HG03571 (cell line): ENCODE measurements around the gene FIGN.

Experiments
- ATAC-seq: cut with Tn5 transposase; IDR thresholded peaks from one replicate; pipeline ENCODE4 v1.9.1; 2021; ENCODE audit not compliant: unreplicated experiment

The FIGN gene

DNA sequence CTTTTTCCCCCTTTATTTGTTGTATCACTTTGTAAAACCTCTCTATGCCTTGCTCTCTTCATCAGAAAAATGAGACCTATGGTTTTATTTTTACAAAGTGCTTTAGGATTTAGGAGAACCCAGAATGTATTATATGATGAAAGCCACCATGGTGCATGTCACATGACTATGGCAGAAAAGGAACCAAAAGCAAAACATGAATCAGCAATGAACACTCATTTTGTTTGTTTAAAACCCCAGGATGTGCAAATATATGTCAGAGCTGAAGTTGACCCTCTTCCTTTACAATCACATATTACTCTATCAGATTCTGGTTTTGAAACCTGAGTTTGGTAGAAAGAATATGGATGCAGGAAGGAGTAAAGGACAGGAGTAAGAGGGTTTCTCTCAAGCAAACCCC lies 70.0 kb downstream of the FIGN start:
- no peak for ATAC-seq

DNA sequence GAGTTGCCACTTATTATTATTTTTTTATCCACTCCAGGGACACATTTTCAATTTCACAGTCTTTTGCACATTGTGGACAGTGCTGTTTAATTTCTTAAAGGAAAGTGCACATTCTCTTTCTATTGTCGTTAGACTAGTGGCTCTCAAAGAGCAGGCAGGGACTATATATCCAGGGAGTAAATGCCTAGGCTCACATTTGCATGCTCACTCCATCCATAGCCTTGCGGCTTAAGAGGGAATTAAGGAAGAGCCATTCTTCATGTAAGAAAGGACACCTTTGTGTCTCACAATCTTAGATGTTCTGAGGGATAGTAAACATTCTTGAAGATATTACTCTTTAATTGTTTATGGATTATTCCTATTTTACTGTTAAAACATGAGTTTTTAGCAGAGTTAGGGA lies 70.8 kb downstream of the FIGN start:
- no peak for ATAC-seq

DNA sequence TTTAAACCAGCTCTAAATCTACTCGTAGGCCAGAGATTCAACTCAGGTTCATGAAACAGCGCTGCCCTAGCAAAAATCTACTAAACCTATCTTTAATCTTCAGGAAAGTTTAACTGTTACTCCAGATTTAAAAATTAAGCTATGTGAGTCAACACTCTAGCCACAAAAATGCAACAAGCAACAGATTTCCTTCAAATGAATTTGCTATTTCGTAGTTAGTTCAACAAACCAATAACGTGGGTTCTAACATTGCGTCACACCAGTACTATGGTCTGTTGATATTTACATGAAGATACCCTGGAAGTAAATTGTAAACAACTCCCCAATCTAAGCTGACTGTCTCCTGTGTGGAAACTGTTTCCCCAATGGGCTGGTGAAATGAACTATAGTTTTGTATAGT lies 71.2 kb downstream of the FIGN start:
- no peak for ATAC-seq

DNA sequence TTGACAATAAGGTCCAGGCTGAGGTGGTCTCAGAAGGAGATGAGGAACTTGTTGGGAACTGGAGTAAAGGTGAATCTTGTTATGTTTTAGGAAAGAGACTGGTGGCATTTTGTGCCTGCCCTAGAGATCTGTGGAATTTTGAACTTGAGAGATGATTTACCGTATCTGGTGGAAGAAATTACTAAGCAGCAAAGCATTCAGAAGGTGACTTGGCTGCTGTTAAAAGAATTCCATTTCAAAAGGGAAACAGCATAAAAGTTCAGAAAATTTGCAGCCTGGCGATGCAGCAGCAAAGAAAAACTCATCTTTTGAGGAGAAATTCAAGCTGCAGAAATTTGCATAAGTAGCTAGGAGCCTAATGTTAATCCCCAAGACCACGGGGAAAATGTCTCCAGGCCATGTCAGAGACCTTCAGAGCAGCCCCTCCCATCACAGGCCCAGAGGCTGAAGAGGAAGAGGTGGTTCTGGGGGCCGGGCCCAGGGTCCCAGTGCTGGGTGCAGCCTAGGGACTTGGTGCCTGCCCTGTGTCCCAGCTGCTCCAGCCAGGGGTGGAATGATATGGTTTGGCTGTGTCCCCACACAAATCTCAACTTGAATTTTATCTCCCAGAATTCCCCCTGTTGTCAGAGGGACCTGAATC lies 73.5 kb downstream of the FIGN start:
- ATAC-seq: no peak

DNA sequence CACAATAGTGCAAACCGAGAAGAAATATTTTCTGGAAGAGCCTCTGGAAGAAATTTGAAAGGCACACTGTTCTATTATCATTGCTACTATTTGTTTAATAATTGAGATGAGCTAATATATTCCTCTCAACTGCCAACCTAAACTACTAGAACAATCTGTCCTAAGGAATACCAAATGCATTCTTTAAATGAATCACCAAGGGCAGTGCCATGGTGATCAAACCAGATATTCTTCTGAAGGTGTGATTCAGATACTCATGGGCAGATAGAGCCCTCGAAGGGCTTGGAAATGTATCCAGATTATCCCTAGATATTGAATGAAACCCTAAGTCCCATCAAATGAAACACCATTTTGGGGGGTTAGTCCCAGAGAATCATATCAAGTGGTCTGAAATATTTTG lies 76.6 kb downstream of the FIGN start:
- ATAC-seq: no peak

DNA sequence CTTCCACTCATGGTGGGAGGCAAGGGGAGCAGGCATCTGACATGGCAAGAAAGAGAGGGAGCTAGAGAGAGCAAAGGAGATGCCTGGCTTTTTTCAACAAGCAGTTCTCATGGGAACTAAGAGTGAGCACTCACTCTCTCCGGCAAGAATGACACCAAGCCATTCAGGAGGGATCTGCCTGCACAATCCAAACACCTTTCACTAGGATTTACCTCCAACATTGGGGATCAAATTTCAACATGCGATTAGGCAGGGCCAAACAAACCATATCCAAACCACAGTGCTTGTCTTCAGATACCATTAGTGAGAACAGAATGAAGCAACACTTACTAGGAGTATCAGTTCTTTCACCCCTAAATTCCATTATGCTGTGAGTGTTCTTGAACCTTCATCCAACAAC lies 77.3 kb downstream of the FIGN start:
- ATAC-seq: no peak

DNA sequence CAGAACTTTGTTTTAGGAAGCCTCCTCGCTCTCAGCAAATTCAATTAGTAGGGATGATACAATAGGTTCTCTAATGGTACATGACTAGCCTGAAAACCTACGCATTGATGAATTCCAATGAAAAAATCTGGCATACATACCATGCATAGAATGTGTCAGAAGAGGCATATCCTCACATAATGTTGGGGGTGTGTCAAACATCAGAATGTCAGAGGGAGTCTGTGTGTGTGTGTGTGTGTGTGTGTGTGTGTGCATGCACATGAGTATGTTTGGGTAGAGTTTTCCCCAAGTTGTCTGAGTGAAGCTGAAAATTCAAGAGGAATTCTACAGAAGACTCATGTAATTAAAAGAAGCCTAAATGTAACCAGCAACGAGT lies 78.5 kb downstream of the FIGN start:
- ATAC-seq: no peak

DNA sequence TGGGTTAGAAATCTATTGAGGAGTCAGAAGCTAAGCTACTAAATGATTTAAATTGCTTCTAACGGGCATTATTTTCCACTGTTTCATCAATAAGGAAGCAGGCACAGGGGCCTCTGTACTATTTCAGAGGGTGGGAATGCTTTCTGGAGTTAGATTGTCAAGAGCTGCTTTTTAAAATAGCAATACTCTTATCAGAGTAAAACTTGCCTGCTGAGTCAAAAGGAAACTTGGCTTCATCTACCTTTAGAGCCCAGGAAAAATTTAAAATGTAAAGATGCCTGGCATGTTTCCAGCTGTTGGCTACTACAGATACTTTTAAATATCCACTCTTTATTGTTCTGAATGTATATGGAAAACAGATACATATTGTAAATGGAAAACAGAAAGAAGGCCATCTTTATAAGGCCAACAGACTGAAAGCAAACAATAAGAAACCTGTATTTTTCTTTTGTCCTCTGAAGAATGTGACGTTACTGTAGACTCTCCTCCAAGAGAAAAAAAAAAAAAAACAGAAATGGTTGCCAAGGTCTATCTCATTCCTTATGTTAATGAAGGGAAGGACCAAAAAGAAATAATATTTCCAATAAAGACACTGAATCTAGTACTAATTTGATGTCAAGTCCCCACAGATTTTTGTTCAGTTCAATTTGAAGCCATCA lies 79.1 kb downstream of the FIGN start:
- ATAC-seq: no peak

DNA sequence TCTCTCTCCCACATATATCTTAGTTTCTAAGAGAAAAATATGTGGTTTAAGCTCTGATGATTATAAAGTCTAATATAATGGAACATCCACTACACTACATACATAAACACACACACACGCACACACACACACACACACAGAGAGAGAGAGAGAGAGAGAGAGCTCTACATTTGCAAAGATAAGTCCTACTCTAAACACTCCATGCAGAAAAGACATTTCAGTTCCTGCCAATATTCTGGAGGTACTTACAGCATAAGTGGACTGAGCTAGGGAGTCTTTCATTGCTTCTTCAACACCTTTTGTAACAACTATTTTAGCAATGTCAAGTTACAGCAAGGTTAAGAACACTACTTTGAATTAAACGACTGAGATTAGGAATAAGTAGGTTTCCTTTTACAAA lies 80.1 kb downstream of the FIGN start:
- no peak for ATAC-seq

DNA sequence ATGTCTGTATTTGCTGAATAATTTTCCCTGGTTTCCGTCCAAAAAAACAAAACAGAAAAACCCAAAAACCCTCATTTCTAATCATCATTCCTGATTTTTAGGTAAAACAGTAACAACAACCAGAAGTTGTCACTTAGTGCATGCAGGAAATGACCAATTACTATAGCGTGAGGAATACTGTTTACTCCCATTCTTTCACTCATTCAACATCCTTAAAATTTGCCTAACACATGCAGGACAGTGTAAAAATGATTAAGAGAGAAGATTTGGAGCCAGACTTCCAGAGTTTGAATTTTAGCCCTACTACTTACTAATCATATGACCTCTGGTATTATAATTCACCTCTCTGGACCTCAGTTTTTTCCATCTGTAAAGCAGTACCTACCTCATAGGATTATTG lies 83.1 kb downstream of the FIGN start:
- ATAC-seq: no peak

DNA sequence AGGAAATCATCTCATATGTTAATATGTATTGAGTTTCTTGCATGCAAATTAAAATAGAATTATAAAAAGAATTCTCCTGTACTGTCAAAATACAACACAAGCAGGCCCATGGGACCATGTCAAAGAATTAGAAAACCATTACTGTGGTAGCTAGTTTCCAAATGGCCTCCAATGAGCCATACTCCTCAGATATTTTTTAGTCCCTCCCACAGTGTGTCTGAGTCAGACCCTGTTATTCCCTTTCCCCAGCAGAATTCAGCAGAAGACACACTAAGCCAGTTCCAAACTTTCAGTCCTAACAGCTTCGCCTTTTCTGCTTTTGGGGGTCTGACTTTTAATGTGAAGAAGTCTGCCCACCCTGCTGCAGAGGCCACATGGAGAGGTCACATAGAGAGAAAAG lies 86.7 kb downstream of the FIGN start:
- no peak for ATAC-seq

DNA sequence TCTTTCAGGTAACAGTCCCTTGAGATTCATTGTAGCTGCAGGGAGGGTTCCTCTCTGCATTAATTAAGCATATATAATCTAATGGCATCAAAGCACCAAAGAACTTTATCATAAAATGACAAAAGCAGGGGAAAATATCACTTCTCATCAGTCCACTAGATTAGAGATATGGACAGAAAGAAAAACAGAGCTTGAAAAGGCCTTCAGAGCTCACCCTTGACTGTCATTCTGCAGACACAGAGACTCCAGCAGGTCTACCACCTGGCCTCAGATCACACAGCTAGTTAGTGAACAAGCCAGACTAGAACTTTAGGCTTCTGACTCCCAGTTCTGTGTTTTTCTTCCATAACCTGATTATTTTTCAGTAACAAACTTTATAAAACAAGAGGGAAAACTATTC lies 88.5 kb downstream of the FIGN start:
- no peak for ATAC-seq

DNA sequence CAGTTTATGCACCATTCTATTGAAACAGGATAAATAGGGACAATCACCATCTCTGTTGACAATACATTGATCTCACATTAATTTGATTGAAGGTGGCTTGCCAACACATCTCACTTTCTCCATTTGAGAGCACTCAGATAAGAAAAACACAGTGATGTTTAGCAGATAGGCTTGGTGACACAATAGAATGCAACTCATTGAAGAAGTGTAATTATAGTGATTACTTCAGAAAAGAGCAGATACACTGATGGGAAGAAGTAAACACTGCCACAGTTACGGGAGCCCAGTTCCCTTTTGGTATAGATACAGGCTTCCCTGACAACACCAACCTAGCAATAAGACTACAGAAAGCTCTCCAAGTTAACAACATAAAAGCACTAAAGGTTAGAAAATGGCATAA lies 89.1 kb downstream of the FIGN start:
- no peak for ATAC-seq

DNA sequence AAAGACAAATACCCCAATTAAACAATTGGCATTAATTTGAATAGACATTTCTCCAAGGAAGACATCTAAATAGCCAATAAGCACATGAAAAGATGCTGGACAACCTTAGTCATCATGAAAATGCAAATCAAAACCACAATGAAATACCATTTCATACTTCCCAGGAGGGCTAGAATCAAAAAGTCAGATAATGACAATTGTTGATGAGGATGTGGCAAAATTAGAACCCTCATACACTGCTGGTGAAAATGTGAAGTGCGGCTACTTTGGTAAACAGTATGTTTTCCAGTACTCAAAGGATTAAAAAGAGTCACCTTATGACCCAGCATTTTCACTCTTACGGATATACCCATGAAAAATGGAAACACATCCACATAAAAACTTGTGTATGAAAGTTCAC lies 91.6 kb downstream of the FIGN start:
- ATAC-seq: no peak

DNA sequence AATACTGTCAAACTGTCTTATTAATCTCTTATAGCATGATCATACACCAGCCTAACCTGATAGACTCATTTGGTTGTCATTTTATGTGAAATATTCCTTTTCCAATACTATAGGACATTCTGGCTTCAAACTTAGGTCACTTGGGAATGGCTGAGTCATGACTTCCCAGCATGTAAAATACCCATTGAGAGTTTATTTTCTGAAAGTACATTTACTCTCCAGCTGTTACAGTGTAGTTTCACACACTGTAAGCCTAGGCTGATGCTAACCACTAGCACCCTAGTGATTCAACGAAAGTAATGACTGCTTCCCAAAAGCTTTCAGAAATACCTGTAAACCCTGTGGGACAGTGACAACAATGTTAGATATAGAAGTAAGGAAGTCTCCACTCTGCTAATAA lies 93.8 kb downstream of the FIGN start:
- ATAC-seq: no peak

DNA sequence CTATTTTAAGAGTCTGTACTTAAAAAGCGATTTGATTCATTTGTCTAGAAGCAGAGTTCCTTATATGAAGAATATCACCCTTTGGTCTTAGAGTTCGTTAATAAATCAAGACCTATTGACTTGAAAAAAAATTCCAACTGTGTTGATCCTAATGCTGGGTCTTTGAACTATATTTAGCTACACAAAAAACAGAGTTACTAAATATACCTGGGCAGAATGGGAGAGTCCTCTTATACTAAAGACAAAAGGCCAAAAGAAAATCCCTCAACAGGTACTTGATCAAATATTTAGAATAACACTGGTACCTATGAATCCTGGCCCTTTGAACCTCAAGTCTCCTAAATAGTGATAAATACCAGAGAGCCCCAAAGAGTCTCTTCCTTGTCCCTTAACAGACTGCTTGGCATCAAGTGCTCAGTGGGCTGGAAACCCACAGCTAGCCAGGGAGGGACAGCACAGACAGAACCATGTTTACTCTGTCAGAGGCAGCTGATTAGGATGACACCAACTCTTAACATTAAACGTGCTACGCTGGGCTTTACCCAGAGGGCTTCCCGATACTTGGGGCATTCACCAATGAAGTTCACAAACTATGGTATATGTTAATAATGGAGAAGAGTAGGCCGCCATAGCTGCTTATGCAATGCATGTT lies 95.1 kb downstream of the FIGN start:
- ATAC-seq: no peak

DNA sequence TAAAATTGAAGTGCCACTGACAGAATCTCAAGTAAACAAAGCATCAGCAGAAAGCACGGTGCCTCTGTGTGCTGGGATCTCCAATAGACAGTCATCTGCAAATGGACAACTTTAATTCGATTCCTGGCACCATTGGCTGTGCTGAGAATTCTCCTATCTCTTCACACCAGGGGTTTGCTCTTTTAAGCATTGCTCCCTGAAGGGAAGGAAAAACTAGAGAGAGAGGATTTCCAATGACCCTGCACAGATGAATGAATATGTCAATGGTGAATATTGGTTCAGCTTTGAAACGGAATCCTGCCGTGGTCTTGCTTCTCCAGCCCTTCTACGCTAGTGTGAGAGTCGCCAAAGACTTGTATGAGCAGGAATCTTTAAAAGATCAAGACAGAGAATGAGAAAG lies 97.9 kb downstream of the FIGN start:
- ATAC-seq: no peak

DNA sequence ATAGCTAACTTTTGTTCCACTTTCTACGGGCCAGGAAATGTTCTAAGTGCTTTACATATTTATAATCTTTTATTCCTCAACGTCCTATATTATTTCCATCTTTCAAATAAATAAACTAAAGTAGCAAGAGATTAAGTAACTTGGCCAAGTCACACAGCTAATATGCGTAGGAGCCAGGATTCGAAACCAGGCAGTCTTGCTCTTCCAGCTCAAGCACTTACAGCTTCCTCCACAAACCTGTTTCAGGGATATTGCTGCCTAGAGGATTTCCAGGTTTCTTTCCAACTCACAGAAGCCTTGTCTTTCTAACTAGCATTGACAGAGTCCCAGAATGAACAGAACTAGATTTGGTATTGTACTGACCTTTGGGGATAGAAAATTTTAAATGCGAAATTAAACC lies 102.5 kb downstream of the FIGN start:
- no peak for ATAC-seq

DNA sequence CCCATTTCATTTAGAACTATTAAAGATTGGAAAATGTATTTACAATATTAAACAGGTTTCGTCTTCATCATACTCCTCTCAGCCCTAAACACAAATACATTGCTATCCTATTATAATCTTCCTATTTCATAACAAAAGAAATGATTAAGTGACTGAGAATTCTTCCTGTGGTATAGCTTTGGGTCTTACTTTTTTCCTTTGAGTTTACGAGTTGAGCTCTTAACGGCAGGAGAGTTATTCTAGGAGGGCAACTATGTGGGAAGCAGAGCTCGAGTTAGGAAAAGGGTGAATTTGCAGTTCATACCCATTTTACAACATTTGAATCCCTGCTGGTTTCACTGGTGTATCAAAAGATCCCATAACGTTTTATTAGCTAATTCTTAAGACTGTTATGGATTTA lies 105.0 kb downstream of the FIGN start:
- ATAC-seq: no peak

DNA sequence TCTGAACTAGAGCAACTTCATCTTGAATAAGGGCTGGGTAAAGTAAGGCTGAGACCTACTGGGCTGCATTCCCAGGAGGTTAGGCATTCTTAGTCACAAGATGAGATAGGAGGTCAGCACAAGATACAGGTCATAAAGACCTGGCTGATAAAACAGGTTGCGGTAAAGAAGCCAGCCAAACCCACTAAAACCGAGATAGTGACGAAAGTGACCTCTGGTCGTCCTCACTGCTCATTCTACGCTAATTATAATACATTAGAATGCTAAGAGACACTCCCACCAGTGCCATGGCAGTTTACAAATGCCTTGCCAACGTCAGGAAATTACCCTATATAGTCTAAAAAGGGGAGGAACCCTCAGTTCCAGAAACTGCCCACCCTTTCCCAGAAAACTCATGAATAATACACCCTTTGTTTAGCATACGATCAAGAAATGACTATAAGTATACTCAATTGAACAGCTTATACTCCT lies 109.1 kb downstream of the FIGN start:
- no peak for ATAC-seq

DNA sequence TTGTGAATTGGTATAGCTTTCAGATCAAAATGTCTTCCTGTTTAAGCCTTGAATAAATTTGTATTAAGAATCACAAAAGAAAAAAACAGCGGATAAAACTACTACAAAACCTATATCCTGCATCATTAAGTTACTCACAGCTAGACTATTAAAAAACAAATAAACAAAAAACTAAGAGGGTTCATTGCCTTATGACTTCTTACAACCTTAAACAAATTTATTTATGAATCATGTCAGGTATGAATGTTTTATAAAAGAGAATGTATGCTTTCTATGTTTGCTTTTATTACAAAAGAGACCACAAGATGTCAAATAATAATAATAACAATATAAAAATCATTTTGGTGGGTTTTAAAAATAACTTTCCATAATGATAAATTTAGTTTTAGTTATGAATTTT lies 109.6 kb downstream of the FIGN start:
- ATAC-seq: no peak

DNA sequence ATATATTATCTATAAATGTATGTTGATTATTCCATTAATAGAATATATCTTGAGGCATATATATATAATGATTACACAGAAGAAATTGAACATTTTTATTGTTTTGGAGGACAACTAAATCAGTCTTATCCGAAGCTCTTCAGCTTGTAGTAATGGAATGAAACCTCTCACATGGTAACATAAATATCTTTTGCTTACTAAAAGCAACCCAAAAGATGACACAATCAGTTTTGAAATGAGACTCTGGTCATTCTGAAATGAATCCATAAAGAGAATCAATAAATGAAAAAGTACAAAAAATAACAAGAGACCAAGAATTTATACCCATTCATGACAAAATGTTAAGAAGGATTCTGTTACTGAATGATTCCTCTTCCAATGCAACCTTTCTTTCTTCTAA lies 110.2 kb downstream of the FIGN start:
- no peak for ATAC-seq
